Neural cell (in vitro differentiated cells): ENCODE data around the gene FAF1. TPM values are rescaled to one million over a fixed set of nuclear protein-coding genes. Genes with fewer than 3 reads are reported as not detected.

Experiments
- polyA plus RNA-seq: library from polyadenylated mRNA; depleted of rRNA; stranded (reverse); fragments of >200 nt; gene quantifications from 2 replicates; pipeline ENCODE4 v1.2.3, GENCODE V29; 2014
- small RNA-seq, 3 experiments: library from RNA; depleted of rRNA; stranded (forward); fragments of <200 nt; gene quantifications; one replicate each; pipeline ENCODE3, GENCODE V24; 2012

The FAF1 gene
- polyA plus RNA-seq, 1 donor from 2014 or later = 52.1 TPM

Small RNA genes lying within 50 kb of the gene (small RNA-seq; reads per million reads assigned to genes)
- 0.59 to 1.2 (median 1.1) reads per million in 3 experiments for gene RNU6-1026P

Other genes starting within 250 kb of the FAF1 start
- gene CDKN2C, start 10.0 kb upstream of the FAF1 start, polyA plus RNA-seq = 0.25 TPM in 1 of 2 replicates, not detected in the other
- gene C1orf185, start 142.0 kb upstream of the FAF1 start, polyA plus RNA-seq = not detected in 2 replicates